ENCODE data around the gene CNIH2.
"Not testable (repeated sequence)": the region's sequence is repeated elsewhere in the genome, so short reads cannot be mapped to it uniquely, and the experiment has no call there.

Gene CNIH2

DNA sequence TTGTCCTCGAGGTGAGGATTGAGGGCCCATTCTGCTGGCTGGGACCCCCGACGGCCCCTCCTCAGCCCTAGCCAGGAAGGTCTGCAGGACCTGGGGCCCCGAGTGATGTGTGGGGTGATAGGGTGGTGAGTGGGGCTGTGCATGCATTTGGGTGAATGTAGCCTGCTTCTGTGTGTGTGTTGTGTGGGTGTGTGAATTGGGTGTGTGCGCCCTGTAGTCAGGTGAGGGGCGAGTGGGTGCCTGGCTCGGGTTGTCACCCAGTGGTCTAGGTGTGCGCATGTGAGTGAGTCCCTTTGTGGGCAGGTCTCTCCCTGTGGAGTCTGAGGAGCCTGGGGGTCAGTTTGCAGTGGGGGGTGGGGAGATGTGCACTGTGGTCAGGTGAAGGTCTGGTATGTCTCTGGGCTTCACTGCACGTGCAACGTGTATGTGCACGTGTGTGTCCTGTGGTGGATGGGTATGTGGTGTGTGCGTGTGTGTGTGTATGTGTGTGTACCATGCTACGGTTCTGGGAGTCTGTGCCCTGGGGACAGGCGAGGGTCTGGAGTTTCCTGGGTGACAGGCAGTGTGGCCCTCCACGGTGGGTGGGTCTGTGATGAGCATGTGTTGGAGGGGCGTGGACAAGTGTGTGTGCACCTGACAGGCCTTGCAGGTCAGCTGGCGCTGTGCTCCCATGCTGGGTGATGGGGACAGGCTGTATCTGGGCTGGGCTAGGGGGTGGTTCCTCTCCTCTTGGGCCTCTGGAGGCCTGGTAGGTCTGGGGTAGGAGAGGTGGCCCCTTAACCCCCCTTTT lies 14.8 kb downstream of the CNIH2 start:
- FAIRE-seq, result no peak

DNA sequence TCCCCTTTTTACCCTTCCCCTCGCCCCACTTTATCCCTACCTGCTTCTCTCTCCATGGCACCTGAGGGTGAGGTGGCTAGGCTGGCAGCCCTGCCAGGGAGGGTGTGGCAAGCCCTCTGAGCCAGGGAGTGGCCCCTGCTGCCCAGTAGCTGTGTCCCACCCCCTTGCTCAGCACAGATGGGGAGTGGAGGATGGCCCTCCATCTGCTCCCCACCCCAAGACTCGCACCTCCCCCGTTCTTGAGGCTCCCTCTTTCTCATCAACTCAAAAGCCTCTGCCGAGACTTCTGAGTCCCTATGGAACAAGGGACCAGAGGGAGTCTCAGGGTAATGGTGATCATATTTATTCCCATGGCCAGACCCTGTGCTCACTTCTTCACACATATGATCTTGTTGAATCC lies 15.4 kb downstream of the CNIH2 start:
- FAIRE-seq, result no peak

DNA sequence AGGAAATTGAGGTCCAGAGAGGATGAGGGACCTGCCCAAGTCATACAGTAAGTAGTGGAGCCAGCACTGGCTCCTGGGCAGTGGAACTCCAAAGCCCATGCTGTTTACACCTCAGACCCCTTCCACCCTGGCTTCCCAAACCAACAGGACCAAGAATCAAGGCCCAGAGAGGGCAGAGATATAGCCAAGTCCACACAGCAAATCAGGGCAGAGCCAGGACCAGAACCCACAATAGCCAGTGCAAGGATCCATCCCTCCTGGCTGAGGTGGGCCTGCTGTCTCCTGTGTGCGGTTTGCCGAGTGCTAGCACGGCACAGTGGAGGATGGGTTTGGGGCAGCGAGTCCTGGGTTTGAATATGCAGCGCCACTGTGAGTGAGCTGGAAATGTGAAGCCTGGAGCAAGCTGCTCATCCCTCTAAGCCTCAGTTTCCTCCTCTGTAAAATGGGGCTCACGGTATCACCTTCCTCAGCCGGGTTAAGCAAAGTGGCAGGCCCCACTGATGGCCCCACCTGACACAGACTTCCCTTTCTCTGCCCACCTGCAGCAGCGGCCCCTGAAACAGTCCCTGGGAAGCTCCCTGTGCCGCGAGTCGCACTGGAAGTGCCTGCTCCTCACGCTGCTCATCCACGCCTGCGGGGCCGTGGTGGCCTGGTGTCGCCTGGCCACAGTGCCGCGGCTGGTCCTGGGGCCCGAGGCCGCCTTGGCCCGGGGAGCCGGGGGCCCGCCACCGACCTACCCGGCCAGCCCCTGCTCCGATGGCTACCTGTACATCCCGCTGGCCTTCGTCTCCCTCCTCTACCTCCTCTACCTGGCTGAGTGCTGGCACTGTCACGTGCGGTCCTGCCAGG lies 16.0 kb downstream of the CNIH2 start:
- no peak for FAIRE-seq

DNA sequence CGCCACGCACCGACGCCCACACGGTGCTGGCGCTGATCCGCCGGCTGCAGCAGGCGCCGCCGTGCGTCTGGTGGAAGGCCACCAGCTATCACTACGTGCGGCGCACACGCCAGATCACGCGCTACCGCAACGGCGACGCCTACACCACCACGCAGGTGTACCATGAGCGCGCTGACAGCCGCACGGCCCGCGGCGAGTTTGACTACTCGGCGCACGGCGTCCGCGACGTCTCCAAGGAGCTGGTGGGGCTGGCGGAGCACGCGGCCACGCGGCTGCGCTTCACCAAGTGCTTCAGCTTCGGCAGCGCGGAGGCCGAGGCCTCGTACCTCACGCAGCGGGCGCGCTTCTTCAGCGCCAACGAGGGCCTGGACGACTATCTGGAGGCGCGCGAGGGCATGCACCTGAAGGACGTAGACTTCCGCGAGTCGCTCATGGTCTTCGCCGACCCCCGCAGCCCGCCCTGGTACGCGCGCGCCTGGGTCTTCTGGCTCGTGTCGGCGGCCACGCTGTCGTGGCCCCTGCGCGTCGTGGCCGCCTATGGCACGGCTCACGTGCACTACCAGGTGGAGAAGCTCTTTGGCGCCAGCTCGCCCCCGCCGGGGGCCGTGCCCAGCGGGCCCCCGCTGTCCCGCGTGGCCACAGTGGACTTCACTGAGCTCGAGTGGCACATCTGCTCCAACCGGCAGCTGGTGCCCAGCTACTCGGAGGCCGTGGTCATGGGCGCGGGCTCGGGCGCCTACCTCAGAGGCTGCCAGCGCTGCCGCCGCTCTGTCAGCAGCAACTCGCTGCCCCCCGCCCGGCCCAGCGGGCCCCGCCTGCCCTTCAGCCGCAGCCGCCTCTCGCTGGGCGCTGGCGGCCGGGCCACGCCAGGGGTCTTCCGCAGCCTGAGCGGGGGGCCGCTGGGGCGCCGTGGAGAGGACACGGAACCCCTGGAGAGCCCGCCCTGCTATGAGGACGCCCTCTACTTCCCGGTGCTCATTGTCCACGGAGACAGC lies 16.9 kb downstream of the CNIH2 start:
- no peak for FAIRE-seq

DNA sequence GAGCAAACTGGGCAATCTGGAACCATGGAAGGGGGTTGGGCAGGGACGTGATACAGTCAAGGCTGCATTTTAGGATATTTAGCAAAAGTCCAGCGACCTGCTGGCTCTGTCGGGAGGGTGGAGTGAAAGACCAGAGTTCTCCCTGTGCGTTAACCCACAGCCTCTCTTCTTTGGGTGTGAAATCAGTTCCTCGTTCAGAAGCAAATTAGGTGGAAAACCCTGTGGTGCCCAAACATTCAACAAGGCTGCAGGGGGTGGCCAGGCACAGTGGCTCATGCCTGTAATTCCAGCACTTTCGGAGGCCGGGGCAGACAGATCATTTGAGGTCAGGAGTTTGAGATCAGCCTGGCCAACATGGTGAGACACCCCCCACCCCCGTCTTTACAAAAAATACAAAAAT lies 19.6 kb downstream of the CNIH2 start:
- FAIRE-seq, result no peak

DNA sequence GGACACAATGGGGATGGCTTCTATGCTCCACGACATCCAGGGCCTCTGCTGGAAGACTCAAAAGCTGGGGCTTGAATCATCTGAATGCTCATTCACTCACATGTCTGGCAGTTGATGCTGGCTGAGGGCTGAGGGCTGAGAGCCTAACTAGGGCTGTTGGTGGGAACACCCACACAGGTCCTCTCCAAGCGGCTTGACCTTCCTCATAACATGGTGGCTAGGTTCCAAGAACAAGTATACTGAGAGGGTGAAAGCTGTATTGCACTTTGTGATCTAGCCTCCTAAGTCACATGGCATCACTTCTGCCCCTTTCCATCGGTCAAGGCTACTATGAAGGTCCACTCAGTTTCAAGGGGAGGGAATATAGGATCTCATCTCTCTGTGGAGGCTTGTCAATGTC lies 21.2 kb downstream of the CNIH2 start:
- FAIRE-seq, result no peak

DNA sequence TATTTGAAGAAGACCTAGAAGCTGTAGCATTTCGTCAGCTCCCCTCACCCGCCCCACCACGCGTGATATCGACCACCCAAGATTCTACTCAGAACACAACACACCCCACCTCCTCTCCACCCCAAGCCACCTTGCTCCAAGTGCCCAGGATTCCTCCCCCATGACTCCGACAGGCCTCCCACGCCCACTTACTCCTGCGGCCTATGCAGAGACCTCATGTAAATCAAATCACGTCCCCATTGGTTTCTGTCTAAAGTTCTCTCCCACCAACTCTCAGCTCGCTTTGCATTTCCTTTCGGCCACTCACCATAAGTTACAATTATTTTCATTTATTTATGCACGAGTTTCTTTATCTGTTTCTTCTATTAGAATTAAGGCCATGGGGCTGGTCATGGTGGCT lies 24.7 kb downstream of the CNIH2 start:
- no peak for FAIRE-seq

DNA sequence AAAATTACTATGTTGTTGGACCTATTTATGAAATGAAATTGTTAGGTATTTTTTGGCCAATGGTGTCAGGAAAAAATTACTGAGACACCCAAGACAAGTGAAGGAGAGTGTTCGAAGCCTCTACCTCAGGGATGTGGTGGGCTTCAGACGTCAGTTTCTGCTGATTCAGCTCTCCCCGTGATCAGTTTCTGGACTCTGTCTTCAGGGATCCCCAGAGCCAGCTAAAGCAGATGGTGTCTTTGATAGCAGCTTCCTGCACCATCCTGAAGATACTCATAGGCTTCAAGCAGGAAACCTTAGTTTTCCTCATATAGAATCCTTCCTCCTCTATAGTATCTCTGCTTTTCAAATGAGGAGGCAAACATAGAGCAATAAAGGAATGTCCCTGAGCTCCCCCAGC lies 31.5 kb downstream of the CNIH2 start:
- no peak for FAIRE-seq

DNA sequence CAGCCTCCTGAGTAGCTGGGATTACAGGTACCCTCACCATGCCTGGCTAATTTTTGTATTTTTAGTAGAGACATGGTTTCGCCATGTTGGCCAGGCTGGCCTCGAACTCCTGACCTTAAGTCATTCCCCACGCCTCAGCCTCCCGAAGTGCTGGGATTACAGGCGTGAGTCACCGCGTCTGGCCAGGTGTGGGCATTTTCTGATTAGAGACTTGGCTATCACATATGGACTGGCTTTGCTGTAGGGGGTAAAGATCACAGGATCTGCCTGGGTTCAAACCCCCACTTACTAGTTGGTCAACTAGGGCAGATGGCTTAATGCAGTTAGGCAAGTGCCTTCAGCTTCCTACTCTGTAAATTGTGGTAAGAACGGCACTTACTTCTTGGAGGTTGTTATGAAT lies 32.3 kb downstream of the CNIH2 start:
- no peak for FAIRE-seq

DNA sequence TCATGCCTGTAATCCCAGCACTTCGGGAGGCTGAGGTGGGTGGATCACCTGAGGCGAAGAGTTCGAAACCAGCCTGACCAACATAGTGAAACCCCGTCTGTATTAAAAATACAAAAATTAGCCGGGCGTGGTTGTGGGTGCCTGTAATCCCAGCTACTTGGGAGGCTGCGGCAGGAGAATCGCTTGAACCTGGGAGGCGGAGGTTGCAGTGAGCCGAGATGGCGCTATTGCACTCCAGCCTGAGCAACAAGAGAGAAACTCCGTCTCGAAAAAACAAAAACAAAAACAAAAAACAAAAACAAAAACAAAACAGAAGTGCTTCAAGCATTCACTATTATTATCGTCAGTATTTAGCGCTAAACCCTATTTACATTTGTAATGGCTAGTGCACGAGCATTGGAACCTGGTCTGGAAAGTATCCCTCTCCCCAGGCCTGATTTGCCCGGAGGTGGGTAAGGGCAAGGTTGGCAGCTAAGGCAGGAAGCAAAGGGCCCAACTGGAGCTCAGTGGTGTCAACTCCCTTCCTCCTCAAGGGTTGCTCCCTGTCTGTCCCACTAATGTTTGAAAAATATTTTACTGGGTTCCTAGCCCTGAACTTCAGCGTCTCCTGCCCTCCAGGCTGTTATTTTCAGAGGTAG lies 32.9 kb downstream of the CNIH2 start:
- not testable (repeated sequence) for FAIRE-seq

DNA sequence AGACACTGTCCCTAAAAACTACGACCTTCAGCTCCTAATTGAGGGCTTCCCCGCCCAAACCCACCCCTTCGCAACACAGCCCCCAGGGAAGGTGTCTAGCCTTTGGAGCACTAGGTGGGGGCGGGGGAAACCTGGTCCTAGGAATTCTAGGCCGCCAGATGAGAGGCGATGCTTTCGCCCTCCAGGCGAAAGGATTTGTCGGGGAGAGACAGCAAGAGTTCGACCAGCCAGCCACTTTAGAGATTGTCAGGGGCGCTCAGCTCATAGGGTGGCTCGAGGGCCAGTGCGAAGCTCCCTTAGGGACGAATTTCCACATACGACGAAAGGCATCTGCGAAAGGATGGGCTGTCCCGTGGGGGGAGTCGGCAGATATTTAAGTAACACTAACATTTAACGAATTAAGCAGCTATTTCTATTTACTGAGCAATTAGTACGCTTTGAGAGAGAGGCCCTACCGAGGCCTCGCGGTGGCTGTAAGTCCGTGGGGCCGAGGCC lies 33.5 kb downstream of the CNIH2 start:
- FAIRE-seq, result no peak

DNA sequence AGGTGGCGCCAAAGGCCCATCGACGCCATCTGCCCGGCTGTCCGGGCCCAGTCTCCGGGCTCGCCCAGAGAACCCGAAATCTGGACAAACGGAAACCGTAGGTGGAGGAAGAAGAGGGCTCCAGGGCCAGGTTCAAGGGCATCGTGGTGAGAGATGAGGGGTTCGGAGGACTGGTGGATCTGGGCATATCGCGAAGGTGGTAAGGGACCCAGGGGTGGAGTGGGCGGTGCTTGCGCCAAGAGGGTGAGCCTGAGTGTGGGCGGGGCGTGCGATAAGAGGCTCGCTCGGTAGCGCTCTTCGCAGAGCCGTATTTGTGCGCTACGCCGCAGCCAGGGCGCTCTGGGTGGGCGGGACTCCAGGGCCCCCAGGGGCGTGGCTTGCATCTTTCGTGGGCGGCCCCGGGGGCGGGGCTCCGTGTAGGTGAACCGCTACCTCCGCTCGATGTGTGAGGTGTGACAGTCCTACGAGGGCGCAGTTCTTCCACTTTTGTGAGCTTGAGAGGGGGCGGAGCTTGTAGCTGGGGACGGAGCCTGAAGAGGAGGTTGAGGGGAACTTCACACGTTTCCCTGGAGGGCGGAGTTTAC lies 34.1 kb downstream of the CNIH2 start:
- FAIRE-seq, result no peak

DNA sequence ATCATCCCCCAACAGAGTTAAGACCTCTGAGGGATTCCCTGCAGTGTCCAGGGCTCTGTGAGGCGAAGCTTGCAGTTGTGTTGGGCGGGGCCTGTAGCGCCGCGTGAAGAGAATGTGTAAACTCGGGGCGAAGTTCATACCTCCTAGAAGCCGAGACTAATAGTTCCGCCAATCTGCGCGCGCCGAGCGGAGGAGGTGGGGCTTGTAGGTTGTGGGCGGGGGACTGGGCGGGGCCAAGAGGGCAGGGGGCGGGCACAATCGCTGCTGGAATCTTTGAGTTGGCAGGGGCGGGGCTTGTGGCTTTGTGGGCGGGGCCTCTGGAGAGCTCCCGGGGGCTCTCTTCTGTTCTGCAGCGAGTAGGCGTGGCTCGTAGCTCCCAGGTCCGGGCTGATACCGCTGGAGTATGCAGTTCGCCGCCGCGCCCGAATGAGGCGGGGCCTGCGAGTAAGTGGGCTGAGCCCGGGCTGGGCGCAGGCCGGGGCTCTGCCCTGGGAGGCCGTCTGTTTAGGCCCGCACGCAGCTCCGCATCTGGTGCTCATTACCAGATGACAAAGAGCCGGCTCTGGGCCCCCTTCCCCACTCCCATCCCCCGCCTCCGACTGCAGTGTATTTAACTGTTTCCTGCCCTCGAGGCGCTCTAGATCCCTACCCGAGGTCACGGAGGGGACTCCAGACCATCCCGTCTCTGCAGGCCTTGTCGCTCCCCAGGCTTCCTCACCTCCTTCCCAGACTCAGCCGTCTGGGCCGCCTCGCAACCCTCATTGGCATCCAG lies 34.8 kb downstream of the CNIH2 start:
- no peak for FAIRE-seq

DNA sequence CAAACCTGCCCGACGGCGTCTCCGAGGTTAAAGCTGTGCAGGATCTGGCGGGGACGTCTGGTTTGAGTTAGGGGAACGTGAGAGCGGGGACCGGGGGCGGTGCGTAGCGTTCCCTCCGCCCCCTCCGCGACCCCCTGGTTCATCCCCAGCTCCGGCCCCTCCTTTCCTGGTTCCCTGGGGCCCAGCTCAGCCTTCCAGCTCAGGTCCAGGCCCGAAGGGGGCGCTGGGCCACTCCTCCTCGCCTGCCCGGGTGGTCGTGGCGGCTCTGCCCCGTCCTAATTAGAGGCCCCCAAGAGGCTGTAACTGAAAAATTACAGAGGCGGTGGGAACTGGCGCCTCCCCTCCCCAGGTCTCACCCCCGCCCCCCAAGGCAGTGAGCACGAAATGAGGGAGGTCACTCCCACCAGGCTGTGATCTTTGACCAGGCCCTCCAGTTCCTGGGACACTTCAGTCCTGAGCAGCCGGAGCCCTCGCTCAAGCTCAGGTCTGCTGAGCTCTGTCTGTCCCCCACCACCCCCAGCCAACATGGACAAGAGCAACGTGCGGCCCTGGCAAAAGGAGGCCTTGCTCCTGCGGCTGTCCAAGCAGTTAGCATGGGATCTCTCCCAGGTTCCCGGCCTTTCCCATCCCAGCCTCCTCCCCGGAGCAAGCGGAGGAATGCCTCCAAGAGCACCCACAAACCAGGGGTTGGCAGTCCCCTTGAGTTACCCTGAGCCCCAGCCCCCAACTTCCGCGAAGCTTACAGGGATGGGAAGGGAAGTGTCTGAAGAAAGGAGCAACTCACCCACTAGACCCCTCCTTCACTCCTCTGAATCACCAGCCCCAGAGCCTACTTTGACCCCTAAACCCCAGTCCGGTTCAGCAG lies 35.6 kb downstream of the CNIH2 start:
- FAIRE-seq, result no peak

DNA sequence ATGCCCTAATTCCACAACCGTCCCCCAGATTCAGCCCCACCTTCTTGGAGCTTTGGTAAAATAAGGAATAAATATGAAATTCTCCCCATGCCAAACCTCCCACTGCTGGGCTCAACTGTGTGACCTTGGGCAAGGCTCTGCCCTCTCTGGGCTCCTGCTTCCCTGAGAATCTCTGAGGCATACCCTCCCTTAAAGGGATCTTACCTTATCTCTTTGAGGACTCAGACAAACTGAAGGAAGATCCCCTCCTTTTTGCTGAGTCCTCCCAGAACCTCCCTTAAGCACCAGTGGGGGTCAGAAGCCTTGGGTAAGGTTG lies 36.2 kb downstream of the CNIH2 start:
- FAIRE-seq, result no peak

DNA sequence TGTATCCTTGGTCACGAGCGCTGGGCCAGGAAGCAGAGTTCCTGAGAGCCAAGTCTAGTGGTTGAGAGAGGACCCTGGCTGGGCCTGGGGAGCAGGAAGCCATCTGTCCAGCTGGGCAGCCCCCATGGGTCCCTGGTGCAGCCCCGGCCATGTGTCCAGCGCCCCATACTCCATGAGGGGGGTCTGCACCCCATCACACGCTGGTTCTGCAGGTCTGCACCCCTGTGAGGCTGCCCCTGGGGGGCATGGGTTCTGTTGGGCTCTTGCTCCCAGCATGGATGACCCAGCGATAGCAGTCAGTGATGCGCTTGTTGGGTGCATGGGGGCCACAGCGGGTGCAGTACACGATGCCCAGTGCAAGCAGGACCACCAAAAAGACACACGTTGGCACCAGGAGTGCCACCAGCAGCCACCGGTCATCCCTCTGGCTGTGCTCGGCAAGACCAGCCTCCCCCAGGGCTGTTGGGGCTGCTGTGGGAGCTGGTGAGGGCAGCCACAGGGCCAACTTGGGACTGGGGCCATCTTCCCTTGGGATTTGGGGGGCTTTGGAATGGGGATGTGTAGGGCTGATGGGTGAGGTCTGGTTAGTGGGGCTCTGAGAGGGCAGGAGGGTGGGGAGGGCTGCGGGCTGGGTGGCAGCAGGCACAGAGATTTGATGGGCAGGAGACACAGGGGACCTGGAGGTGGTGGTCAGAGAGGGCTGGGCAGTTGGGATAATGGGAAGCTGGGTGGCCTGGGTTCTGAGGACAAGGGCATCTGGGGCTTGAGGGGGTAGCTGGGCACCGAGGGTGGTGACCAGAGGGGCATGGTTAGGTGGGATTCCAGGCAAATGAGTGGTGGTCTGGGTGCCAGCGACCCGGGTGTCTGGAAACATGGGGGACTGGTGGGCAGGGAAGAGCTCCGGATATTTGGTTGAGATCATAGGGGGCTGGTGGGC lies 36.9 kb downstream of the CNIH2 start:
- no peak for FAIRE-seq

DNA sequence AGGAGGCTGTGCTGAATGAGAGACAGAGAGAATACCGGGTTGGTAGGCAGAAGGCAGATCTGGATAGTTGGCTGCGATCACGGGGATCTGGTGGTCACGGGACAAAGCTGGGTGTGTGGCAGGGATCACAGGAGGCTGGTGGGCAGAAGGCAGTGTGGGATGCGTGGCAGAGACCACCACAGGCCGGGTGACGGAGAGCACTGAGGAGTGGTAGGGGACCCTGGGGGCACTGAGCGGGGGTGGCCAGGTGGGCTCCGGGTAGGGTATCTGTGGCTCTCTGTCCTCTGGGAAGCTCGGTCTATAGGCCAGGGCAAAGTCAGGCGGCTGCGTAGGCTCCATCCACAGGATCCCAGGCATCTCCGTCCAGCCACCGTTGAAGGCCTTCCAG lies 37.5 kb downstream of the CNIH2 start:
- FAIRE-seq, result no peak

DNA sequence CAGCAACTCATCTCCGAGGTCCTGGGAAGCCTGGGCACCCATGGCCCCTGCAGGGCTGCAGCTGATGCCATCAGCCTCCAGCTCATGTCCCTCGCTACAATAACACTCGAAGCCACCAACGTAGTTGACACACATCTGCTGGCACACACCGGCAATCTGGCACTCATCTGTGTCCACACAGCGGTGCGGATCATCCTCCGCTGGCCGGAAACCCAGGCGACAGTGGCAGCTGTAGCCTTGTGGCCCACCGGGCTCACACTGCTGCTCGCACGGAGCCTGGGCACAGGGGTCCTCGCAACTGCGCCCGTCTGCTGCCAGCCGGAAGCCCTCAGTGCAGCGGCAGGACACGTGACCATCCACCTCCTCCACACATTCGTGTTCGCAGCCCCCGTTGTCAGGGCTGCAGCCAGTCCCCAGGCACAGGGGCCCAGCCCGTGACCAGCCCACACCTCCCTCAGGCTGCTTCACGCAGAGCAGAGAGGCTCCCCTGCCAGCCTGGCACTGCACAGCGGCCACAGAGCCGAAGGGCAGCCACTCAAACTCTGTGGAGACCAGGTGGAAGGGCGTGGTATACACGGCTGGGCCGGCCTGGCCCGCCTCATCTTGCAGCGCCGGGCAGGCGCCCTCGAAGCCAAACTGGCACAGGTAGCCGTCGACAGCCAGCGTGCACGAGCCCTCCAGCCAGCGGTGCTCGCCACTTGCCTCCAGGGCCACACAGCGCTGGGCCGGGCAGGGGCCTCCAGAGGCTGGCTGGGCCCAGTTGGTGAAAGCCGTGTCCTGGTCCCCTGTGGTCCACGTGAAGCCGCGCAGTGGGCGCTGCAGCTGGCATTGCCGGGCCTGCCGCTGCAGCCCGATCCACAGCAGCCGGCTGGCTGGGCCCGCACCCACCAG lies 38.2 kb downstream of the CNIH2 start:
- FAIRE-seq, result no peak

Data from islet of Langerhans (tissue), 1 donor.